Neuron (in vitro differentiated cells): ENCODE measurements around the gene ILF3.

Experiments used
- H2AFZ ChIP-seq: one replicate; pipeline ENCODE4 v1.6.1; 2013; ENCODE audit warnings: low read depth, mild to moderate bottlenecking, inconsistent platforms, low read length, moderate library complexity
- H3K27me3 ChIP-seq: one replicate; pipeline ENCODE4 v1.6.1; 2013; ENCODE audit warnings: low read length; ENCODE audit not compliant: insufficient read depth
- H3K36me3 ChIP-seq: one replicate; pipeline ENCODE4 v1.6.1; 2013; ENCODE audit warnings: low read length; ENCODE audit not compliant: insufficient read depth
- H3K4me1 ChIP-seq: one replicate; pipeline ENCODE4 v1.6.1; 2013; ENCODE audit warnings: low read length; ENCODE audit not compliant: insufficient read depth
- H3K4me3 ChIP-seq: 2 replicates; pipeline ENCODE4 v1.5.1; 2013; ENCODE audit warnings: mild to moderate bottlenecking, low read length, moderate library complexity
- H3K9me3 ChIP-seq: one replicate; pipeline ENCODE4 v1.6.1; 2013; ENCODE audit warnings: low read length

ILF3 gene

GRCh38 chr19:10631874-10632273 is 22.3 kb upstream of the ILF3 start:
- no peaks in the 10 kb centered on the region for H3K27me3 ChIP-seq
- H3K36me3 ChIP-seq: peaks cover 81% of the 10 kb centered on the region
- H2AFZ ChIP-seq: no peak overlapping the region
- no peaks in the 10 kb centered on the region for H3K9me3 ChIP-seq
- H3K4me1 ChIP-seq: peaks cover 20% of the 10 kb centered on the region
- no peak overlapping the region for H3K4me3 ChIP-seq

- no peak overlapping the region for H3K4me3 ChIP-seq
- no peak overlapping the region for H2AFZ ChIP-seq
- peaks cover 4% of the 10 kb centered on the region for H3K4me1 ChIP-seq
- H3K27me3 ChIP-seq: no peaks in the 10 kb centered on the region
- no peaks in the 10 kb centered on the region for H3K9me3 ChIP-seq
- peaks cover 85% of the 10 kb centered on the region for H3K36me3 ChIP-seq
These were observed 19.7 kb upstream of the ILF3 start for GRCh38 chr19:10634430-10634829.

DNA sequence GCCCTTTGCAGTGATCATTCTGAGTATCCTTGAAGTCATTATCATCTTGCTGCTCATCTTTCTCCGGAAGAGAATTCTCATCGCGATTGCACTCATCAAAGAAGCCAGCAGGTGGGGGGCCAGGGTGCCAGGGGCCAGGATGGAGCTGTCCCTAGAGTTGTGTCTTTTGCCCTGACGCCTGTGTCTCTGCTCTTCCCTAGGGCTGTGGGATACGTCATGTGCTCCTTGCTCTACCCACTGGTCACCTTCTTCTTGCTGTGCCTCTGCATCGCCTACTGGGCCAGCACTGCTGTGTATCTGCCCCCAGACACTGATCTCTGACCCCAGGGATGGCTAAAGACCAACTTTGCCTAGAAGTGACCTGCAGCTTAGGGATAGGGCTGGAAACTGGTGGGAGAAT is 19.2 kb upstream of the ILF3 start:
- peaks cover 86% of the 10 kb centered on the region for H3K36me3 ChIP-seq
- no peak overlapping the region for H3K4me3 ChIP-seq
- no peaks in the 10 kb centered on the region for H3K27me3 ChIP-seq
- no peak overlapping the region for H2AFZ ChIP-seq
- H3K4me1 ChIP-seq: peaks cover 4% of the 10 kb centered on the region
- no peaks in the 10 kb centered on the region for H3K9me3 ChIP-seq

DNA sequence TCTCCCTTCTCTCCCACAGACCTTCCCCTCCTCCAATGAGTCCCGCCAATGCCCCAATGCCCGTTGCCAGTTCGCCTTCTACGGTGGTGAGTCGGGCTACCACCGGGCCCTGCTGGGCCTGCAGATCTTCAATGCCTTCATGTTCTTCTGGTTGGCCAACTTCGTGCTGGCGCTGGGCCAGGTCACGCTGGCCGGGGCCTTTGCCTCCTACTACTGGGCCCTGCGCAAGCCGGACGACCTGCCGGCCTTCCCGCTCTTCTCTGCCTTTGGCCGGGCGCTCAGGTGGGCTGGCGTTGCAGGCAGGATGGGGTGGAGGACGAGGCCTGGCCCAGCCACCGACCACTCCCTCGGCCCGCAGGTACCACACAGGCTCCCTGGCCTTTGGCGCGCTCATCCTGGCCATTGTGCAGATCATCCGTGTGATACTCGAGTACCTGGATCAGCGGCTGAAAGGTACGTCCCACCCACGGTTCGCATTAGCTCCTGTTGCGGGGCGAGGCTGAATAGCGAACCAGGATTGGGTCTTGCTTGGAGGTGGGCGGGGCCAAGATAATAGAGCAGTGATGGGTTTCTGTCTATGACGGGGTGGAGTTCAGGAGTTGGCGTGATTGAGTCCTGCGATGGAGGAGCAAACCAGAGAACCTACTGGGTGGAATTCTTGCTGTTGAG is 17.7 kb upstream of the ILF3 start:
- H2AFZ ChIP-seq: no peak overlapping the region
- H3K27me3 ChIP-seq: no peaks in the 10 kb centered on the region
- no peak overlapping the region for H3K4me3 ChIP-seq
- H3K36me3 ChIP-seq: peaks cover 91% of the 10 kb centered on the region
- no peaks in the 10 kb centered on the region for H3K9me3 ChIP-seq
- peaks cover 1% of the 10 kb centered on the region for H3K4me1 ChIP-seq

DNA sequence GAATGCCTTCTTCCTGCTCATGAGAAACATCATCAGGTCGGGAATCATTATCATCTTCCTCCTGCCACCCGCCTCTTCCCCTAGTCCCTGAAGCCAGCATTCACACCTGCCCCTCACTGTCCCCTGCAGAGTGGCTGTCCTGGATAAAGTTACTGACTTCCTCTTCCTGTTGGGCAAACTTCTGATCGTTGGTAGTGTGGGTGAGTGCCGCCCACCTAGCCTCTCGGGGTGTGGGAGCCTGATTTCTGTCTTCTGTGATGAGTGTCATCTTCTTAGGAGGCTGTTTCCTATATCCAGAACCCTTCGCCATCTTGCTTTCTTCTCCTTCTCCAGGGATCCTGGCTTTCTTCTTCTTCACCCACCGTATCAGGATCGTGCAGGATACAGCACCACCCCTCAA is 16.3 kb upstream of the ILF3 start:
- no peaks in the 10 kb centered on the region for H3K9me3 ChIP-seq
- H3K4me1 ChIP-seq: no peaks in the 10 kb centered on the region
- H3K36me3 ChIP-seq: peaks cover 90% of the 10 kb centered on the region
- H2AFZ ChIP-seq: no peak overlapping the region
- no peaks in the 10 kb centered on the region for H3K27me3 ChIP-seq
- no peak overlapping the region for H3K4me3 ChIP-seq

DNA sequence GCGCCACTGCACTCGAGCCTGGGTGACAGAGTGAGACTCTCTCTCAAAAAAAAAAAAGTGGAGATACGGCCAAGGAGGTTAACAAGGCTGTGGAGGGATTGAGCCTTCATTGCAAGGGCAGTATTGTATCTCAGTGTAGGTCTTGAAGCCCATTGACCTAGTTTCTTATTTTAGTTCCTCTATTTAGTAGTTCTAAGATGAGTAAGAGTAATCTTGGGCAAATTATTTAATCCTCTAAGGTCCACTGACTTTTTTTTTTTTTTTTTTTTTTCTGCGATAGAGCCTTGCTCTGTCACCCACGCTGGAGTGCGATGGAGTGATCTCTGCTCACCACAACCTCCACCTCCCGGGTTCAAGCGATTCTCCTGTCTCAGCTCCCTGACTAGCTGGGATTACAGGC is 14.3 kb upstream of the ILF3 start:
- no peak overlapping the region for H2AFZ ChIP-seq
- H3K27me3 ChIP-seq: no peaks in the 10 kb centered on the region
- H3K4me3 ChIP-seq: no peak overlapping the region
- H3K36me3 ChIP-seq: peaks cover 87% of the 10 kb centered on the region
- no peaks in the 10 kb centered on the region for H3K9me3 ChIP-seq
- peaks cover 14% of the 10 kb centered on the region for H3K4me1 ChIP-seq

GRCh38 chr19:10640361-10640760 is 13.8 kb upstream of the ILF3 start:
- no peaks in the 10 kb centered on the region for H3K9me3 ChIP-seq
- H2AFZ ChIP-seq: no peak overlapping the region
- no peak overlapping the region for H3K4me3 ChIP-seq
- H3K4me1 ChIP-seq: peaks cover 14% of the 10 kb centered on the region
- H3K27me3 ChIP-seq: no peaks in the 10 kb centered on the region
- peaks cover 82% of the 10 kb centered on the region for H3K36me3 ChIP-seq

DNA sequence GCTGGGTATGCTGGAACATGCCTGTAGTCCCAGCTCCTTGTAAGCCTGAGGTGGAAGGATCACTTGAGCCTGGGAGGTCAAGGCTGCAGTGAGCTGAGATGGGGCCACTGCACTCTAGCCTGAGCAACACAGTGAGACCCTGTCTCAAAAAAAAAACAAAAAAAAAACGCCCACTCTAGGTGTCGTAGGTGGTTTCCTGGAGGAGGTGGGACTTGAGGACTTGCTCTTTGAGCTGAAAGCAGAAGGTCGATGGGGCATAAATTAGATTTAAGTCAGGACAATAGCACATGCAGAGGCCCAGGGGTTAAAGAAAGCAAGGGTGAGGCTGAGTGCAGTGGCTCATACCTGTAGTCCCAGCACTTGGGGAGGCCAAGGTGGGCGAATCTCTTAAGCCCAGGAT is 12.9 kb upstream of the ILF3 start:
- peaks cover 73% of the 10 kb centered on the region for H3K36me3 ChIP-seq
- H3K9me3 ChIP-seq: no peaks in the 10 kb centered on the region

GRCh38 chr19:10642473-10643171 is 11.5 kb upstream of the ILF3 start:
- no peaks in the 10 kb centered on the region for H3K27me3 ChIP-seq
- no peaks in the 10 kb centered on the region for H3K9me3 ChIP-seq
- peaks cover 59% of the 10 kb centered on the region for H3K36me3 ChIP-seq
- no peak overlapping the region for H3K4me3 ChIP-seq
- peaks cover 16% of the 10 kb centered on the region for H3K4me1 ChIP-seq
- no peak overlapping the region for H2AFZ ChIP-seq

More for the DNA sequence above, 12.9 kb upstream of the ILF3 start:
- Histone ChIP-seq H2AFZ (no peak overlapping the region), H3K4me1 (peaks cover 14% of the 10 kb centered on the region), H3K4me3 (no peak overlapping the region), H3K27me3 (no peaks in the 10 kb centered on the region)

- peaks cover 16% of the 10 kb centered on the region for H3K4me1 ChIP-seq
- H3K27me3 ChIP-seq: no peaks in the 10 kb centered on the region
- H3K9me3 ChIP-seq: no peaks in the 10 kb centered on the region
- H3K36me3 ChIP-seq: peaks cover 52% of the 10 kb centered on the region
- H3K4me3 ChIP-seq: no peak overlapping the region
- H2AFZ ChIP-seq: no peak overlapping the region
These were observed 10.8 kb upstream of the ILF3 start for GRCh38 chr19:10643172-10643967.

DNA sequence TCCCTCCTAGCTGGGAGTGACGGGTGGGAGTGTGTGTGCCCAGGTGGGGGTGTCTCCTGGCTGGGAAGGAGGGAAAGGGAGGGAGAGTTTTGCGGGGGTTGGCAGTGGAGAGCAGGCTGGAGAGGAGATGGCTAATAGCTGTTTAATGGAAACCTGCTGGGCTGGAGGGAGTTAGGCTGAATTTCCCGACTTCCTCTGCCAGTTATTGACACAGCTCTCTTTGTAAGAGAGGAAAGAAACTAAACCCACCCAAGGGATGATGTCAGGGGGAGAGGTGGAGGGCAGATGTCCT is 10.2 kb upstream of the ILF3 start:
- peaks cover 48% of the 10 kb centered on the region for H3K36me3 ChIP-seq
- no peaks in the 10 kb centered on the region for H3K27me3 ChIP-seq
- H3K4me3 ChIP-seq: no peak overlapping the region
- H2AFZ ChIP-seq: no peak overlapping the region
- H3K4me1 ChIP-seq: peaks cover 16% of the 10 kb centered on the region
- H3K9me3 ChIP-seq: no peaks in the 10 kb centered on the region

- H3K36me3 ChIP-seq: peaks cover 43% of the 10 kb centered on the region
These were observed 9.7 kb upstream of the ILF3 start for GRCh38 chr19:10644260-10645007.

More at GRCh38 chr19:10644260-10645007, 9.7 kb upstream of the ILF3 start:
- peaks cover 16% of the 10 kb centered on the region for H3K4me1 ChIP-seq
- no peak overlapping the region for H2AFZ ChIP-seq
- H3K27me3 ChIP-seq: no peaks in the 10 kb centered on the region
- H3K9me3 ChIP-seq: no peaks in the 10 kb centered on the region
- H3K4me3 ChIP-seq: no peak overlapping the region
